Epithelial cell of esophagus (primary cell): ENCODE data around the gene RABEP1.

Experiments
- DNase-seq: peaks from one replicate; pipeline ENCODE4 v3.0.0; 2010; ENCODE audit warnings: low read depth
- H3K4me3 ChIP-seq: 2 replicates; pipeline ENCODE4 v1.5.1; 2011; ENCODE audit warnings: mild to moderate bottlenecking, low read length, control low read depth
- CTCF ChIP-seq: IDR thresholded peaks from 2 replicates; pipeline ENCODE4 v1.5.1; 2011; ENCODE audit warnings: low read depth, mild to moderate bottlenecking, low read length, control low read depth, inconsistent platforms; ENCODE audit not compliant: insufficient read depth; ENCODE audit errors: missing control alignments

RABEP1 gene

GRCh38 chr17:5299383-5299782, 17.3 kb downstream of the RABEP1 start:
- no peak for TF ChIP-seq CTCF
- DNase-seq: no peak
- H3K4me3 ChIP-seq: no peak overlapping the region

- DNase-seq: no peak
- H3K4me3 ChIP-seq: no peak overlapping the region
- no peak for TF ChIP-seq CTCF
Measured at GRCh38 chr17:5304636-5305035, 22.6 kb downstream of the RABEP1 start.

- no peak overlapping the region for H3K4me3 ChIP-seq
- TF ChIP-seq CTCF: no peak
- no peak for DNase-seq
Measured at GRCh38 chr17:5309851-5310250, 27.8 kb downstream of the RABEP1 start.

- H3K4me3 ChIP-seq: no peak overlapping the region
- no peak for DNase-seq
- no peak for TF ChIP-seq CTCF
Measured at GRCh38 chr17:5325851-5326250, 43.8 kb downstream of the RABEP1 start.

- no peak for TF ChIP-seq CTCF
- no peak overlapping the region for H3K4me3 ChIP-seq
- no peak for DNase-seq
Measured at GRCh38 chr17:5329784-5330557, 47.9 kb downstream of the RABEP1 start.

- no peak for DNase-seq
- H3K4me3 ChIP-seq: no peak overlapping the region
- TF ChIP-seq CTCF: no peak
Measured at GRCh38 chr17:5330981-5331380, 48.9 kb downstream of the RABEP1 start.

- TF ChIP-seq CTCF: no peak
- DNase-seq: no peak
- H3K4me3 ChIP-seq: no peak overlapping the region
Measured at GRCh38 chr17:5331506-5331905, 49.4 kb downstream of the RABEP1 start.
